ENCODE data around the gene CACNA1E.

The CACNA1E gene

GRCh38 chr1:181718034-181718433 is 234.7 kb downstream of the CACNA1E start:
- no peaks in the 10 kb centered on the region for H3K27me3 ChIP-seq (ENCODE audit: control insufficient read depth, insufficient read depth, low read length)
- H3K4me1 ChIP-seq (ENCODE audit: control insufficient read depth, insufficient read depth, low read length) = peaks cover 6% of the 10 kb centered on the region
- H3K9me3 ChIP-seq (ENCODE audit: control insufficient read depth, insufficient read depth, low read length) = no peaks in the 10 kb centered on the region
- H3K36me3 ChIP-seq (ENCODE audit: control insufficient read depth, insufficient read depth, low read length) = no peaks in the 10 kb centered on the region
- H3K9ac ChIP-seq (ENCODE audit: low read depth, low read length) = no peak overlapping the region
- H3K4me3 ChIP-seq (ENCODE audit: low read depth, low read length) = no peak overlapping the region

- H3K4me3 ChIP-seq (ENCODE audit: low read depth, low read length) = no peak overlapping the region
- no peaks in the 10 kb centered on the region for H3K27me3 ChIP-seq (ENCODE audit: control insufficient read depth, insufficient read depth, low read length)
- no peaks in the 10 kb centered on the region for H3K9me3 ChIP-seq (ENCODE audit: control insufficient read depth, insufficient read depth, low read length)
- H3K4me1 ChIP-seq (ENCODE audit: control insufficient read depth, insufficient read depth, low read length) = no peaks in the 10 kb centered on the region
- H3K36me3 ChIP-seq (ENCODE audit: control insufficient read depth, insufficient read depth, low read length) = no peaks in the 10 kb centered on the region
- no peak overlapping the region for H3K9ac ChIP-seq (ENCODE audit: low read depth, low read length)
Observed at GRCh38 chr1:181726320-181727012, 243.1 kb downstream of the CACNA1E start.

- H3K4me1 ChIP-seq (ENCODE audit: control insufficient read depth, insufficient read depth, low read length) = no peaks in the 10 kb centered on the region
- no peaks in the 10 kb centered on the region for H3K9me3 ChIP-seq (ENCODE audit: control insufficient read depth, insufficient read depth, low read length)
- no peaks in the 10 kb centered on the region for H3K27me3 ChIP-seq (ENCODE audit: control insufficient read depth, insufficient read depth, low read length)
- no peak overlapping the region for H3K4me3 ChIP-seq (ENCODE audit: low read depth, low read length)
- H3K36me3 ChIP-seq (ENCODE audit: control insufficient read depth, insufficient read depth, low read length) = no peaks in the 10 kb centered on the region
- H3K9ac ChIP-seq (ENCODE audit: low read depth, low read length) = no peak overlapping the region
Observed at GRCh38 chr1:181730606-181731005, 247.3 kb downstream of the CACNA1E start.

GRCh38 chr1:181732218-181732990 is 249.1 kb downstream of the CACNA1E start:
- Histone ChIP-seq H3K36me3 (ENCODE audit: control insufficient read depth, insufficient read depth, low read length) (no peaks in the 10 kb centered on the region), H3K27me3 (ENCODE audit: control insufficient read depth, insufficient read depth, low read length) (no peaks in the 10 kb centered on the region), H3K4me1 (ENCODE audit: control insufficient read depth, insufficient read depth, low read length) (no peaks in the 10 kb centered on the region), H3K4me3 (ENCODE audit: low read depth, low read length) (no peak overlapping the region), H3K9me3 (ENCODE audit: control insufficient read depth, insufficient read depth, low read length) (no peaks in the 10 kb centered on the region), H3K9ac (ENCODE audit: low read depth, low read length) (no peak overlapping the region)

GRCh38 chr1:181733486-181733885 is 250.2 kb downstream of the CACNA1E start:
- Histone ChIP-seq H3K27me3 (ENCODE audit: control insufficient read depth, insufficient read depth, low read length) (no peaks in the 10 kb centered on the region), H3K4me1 (ENCODE audit: control insufficient read depth, insufficient read depth, low read length) (no peaks in the 10 kb centered on the region), H3K9me3 (ENCODE audit: control insufficient read depth, insufficient read depth, low read length) (no peaks in the 10 kb centered on the region), H3K9ac (ENCODE audit: low read depth, low read length) (no peak overlapping the region), H3K36me3 (ENCODE audit: control insufficient read depth, insufficient read depth, low read length) (no peaks in the 10 kb centered on the region), H3K4me3 (ENCODE audit: low read depth, low read length) (no peak overlapping the region)

GRCh38 chr1:181737056-181737455 is 253.7 kb downstream of the CACNA1E start:
- Histone ChIP-seq H3K4me1 (ENCODE audit: control insufficient read depth, insufficient read depth, low read length) (no peaks in the 10 kb centered on the region), H3K9ac (ENCODE audit: low read depth, low read length) (no peak overlapping the region), H3K36me3 (ENCODE audit: control insufficient read depth, insufficient read depth, low read length) (no peaks in the 10 kb centered on the region), H3K27me3 (ENCODE audit: control insufficient read depth, insufficient read depth, low read length) (no peaks in the 10 kb centered on the region), H3K9me3 (ENCODE audit: control insufficient read depth, insufficient read depth, low read length) (no peaks in the 10 kb centered on the region), H3K4me3 (ENCODE audit: low read depth, low read length) (no peak overlapping the region)

- H3K4me1 ChIP-seq (ENCODE audit: control insufficient read depth, insufficient read depth, low read length) = no peaks in the 10 kb centered on the region
- H3K36me3 ChIP-seq (ENCODE audit: control insufficient read depth, insufficient read depth, low read length) = no peaks in the 10 kb centered on the region
- no peak overlapping the region for H3K4me3 ChIP-seq (ENCODE audit: low read depth, low read length)
- H3K27me3 ChIP-seq (ENCODE audit: control insufficient read depth, insufficient read depth, low read length) = no peaks in the 10 kb centered on the region
- H3K9me3 ChIP-seq (ENCODE audit: control insufficient read depth, insufficient read depth, low read length) = no peaks in the 10 kb centered on the region
- no peak overlapping the region for H3K9ac ChIP-seq (ENCODE audit: low read depth, low read length)
Observed at GRCh38 chr1:181739214-181739613, 255.9 kb downstream of the CACNA1E start.

- Histone ChIP-seq H3K4me1 (ENCODE audit: control insufficient read depth, insufficient read depth, low read length) (no peaks in the 10 kb centered on the region), H3K4me3 (ENCODE audit: low read depth, low read length) (no peak overlapping the region), H3K9me3 (ENCODE audit: control insufficient read depth, insufficient read depth, low read length) (no peaks in the 10 kb centered on the region), H3K27me3 (ENCODE audit: control insufficient read depth, insufficient read depth, low read length) (no peaks in the 10 kb centered on the region), H3K36me3 (ENCODE audit: control insufficient read depth, insufficient read depth, low read length) (no peaks in the 10 kb centered on the region), H3K9ac (ENCODE audit: low read depth, low read length) (no peak overlapping the region)
Observed at GRCh38 chr1:181742426-181742825, 259.1 kb downstream of the CACNA1E start.

GRCh38 chr1:181743878-181744312 is 260.6 kb downstream of the CACNA1E start:
- H3K9ac ChIP-seq (ENCODE audit: low read depth, low read length) = no peak overlapping the region
- H3K36me3 ChIP-seq (ENCODE audit: control insufficient read depth, insufficient read depth, low read length) = no peaks in the 10 kb centered on the region
- no peaks in the 10 kb centered on the region for H3K27me3 ChIP-seq (ENCODE audit: control insufficient read depth, insufficient read depth, low read length)
- no peaks in the 10 kb centered on the region for H3K4me1 ChIP-seq (ENCODE audit: control insufficient read depth, insufficient read depth, low read length)
- no peak overlapping the region for H3K4me3 ChIP-seq (ENCODE audit: low read depth, low read length)
- H3K9me3 ChIP-seq (ENCODE audit: control insufficient read depth, insufficient read depth, low read length) = no peaks in the 10 kb centered on the region

GRCh38 chr1:181746224-181746623 is 262.9 kb downstream of the CACNA1E start:
- H3K9me3 ChIP-seq (ENCODE audit: control insufficient read depth, insufficient read depth, low read length) = no peaks in the 10 kb centered on the region
- no peaks in the 10 kb centered on the region for H3K27me3 ChIP-seq (ENCODE audit: control insufficient read depth, insufficient read depth, low read length)
- no peak overlapping the region for H3K9ac ChIP-seq (ENCODE audit: low read depth, low read length)
- H3K36me3 ChIP-seq (ENCODE audit: control insufficient read depth, insufficient read depth, low read length) = no peaks in the 10 kb centered on the region
- no peaks in the 10 kb centered on the region for H3K4me1 ChIP-seq (ENCODE audit: control insufficient read depth, insufficient read depth, low read length)
- no peak overlapping the region for H3K4me3 ChIP-seq (ENCODE audit: low read depth, low read length)

- H3K4me1 ChIP-seq (ENCODE audit: control insufficient read depth, insufficient read depth, low read length) = no peaks in the 10 kb centered on the region
- H3K9ac ChIP-seq (ENCODE audit: low read depth, low read length) = no peak overlapping the region
- no peaks in the 10 kb centered on the region for H3K36me3 ChIP-seq (ENCODE audit: control insufficient read depth, insufficient read depth, low read length)
- H3K27me3 ChIP-seq (ENCODE audit: control insufficient read depth, insufficient read depth, low read length) = no peaks in the 10 kb centered on the region
- no peak overlapping the region for H3K4me3 ChIP-seq (ENCODE audit: low read depth, low read length)
- no peaks in the 10 kb centered on the region for H3K9me3 ChIP-seq (ENCODE audit: control insufficient read depth, insufficient read depth, low read length)
Observed at GRCh38 chr1:181748013-181748412, 264.7 kb downstream of the CACNA1E start.

GRCh38 chr1:181754103-181754502 is 270.8 kb downstream of the CACNA1E start:
- no peaks in the 10 kb centered on the region for H3K4me1 ChIP-seq (ENCODE audit: control insufficient read depth, insufficient read depth, low read length)
- H3K27me3 ChIP-seq (ENCODE audit: control insufficient read depth, insufficient read depth, low read length) = no peaks in the 10 kb centered on the region
- H3K9ac ChIP-seq (ENCODE audit: low read depth, low read length) = no peak overlapping the region
- no peak overlapping the region for H3K4me3 ChIP-seq (ENCODE audit: low read depth, low read length)
- no peaks in the 10 kb centered on the region for H3K36me3 ChIP-seq (ENCODE audit: control insufficient read depth, insufficient read depth, low read length)
- no peaks in the 10 kb centered on the region for H3K9me3 ChIP-seq (ENCODE audit: control insufficient read depth, insufficient read depth, low read length)

Measured in iPS-15b (cell line).